Natural killer cell treated with Interleukin-12 subunit alpha and Interleukin-12 subunit beta and Interleukin-15 and Interleukin-18, amount 100 ng/mL, for 72 hours (primary cell): ENCODE measurements around the gene ME3. TPM values are rescaled to one million over a fixed set of nuclear protein-coding genes. Genes with fewer than 3 reads are reported as not detected.

Experiments
- ATAC-seq, 2 donors: fragments of 150-1000 bp; cut with Tn5 transposase in 1 of 2; sonication (Bioruptor Pico), chemical (Tn5 transposase) in 1 of 2; 2 replicates each; pipeline ENCODE4 v1.10.0; 2021
- DNase-seq: peaks from one replicate; pipeline ENCODE4 v3.0.0; 2022; ENCODE audit warnings: low spot score
- H3K27ac Mint-ChIP-seq, 2 donors: 1 replicate in 1 of 2; 2 replicates in 1 of 2; pipeline ENCODE4 v1.8.0; 2022; ENCODE audit warnings: mixed read lengths in 2 of 2, mild to moderate bottlenecking in 1 of 2, moderate library complexity in 1 of 2
- H3K27me3 Mint-ChIP-seq, 2 donors: 1 replicate in 1 of 2; 2 replicates in 1 of 2; pipeline ENCODE4 v1.8.0; 2022; ENCODE audit warnings: mixed read lengths in 2 of 2
- H3K36me3 Mint-ChIP-seq: one replicate; pipeline ENCODE4 v1.8.0; 2022; ENCODE audit warnings: mixed read lengths
- H3K4me1 Mint-ChIP-seq, 2 donors: 1 replicate in 1 of 2; 2 replicates in 1 of 2; pipeline ENCODE4 v1.8.0; 2022; ENCODE audit warnings: low read depth in 2 of 2, mixed read lengths in 2 of 2, mild to moderate bottlenecking in 1 of 2
- H3K4me3 Mint-ChIP-seq: one replicate; pipeline ENCODE4 v1.8.0; 2022; ENCODE audit warnings: mixed read lengths
- H3K9me3 Mint-ChIP-seq: 2 replicates; pipeline ENCODE4 v1.8.0; 2022; ENCODE audit warnings: mixed read lengths
- total RNA-seq, 2 donors: library from RNA; stranded (reverse); gene quantifications; one replicate each; pipeline ENCODE4 v1.2.3, GENCODE V29; 2022

ME3 gene
- total RNA-seq, 2 donors from 2014 or later: 2.5 to 4.8 TPM

- H3K9me3 Mint-ChIP-seq: no peaks in the 10 kb centered on the region
- peak overlapping the region; percentile 80 for H3K4me3 Mint-ChIP-seq
- H3K4me1 Mint-ChIP-seq: peaks cover 40 to 41% of the 10 kb centered on the region in 2 donors
- peak overlapping the region; percentile 89 to 95 for H3K27ac Mint-ChIP-seq
- ATAC-seq: no peak
- H3K36me3 Mint-ChIP-seq: no peaks in the 10 kb centered on the region
- DNase-seq: no peak
- peaks cover 0 to 3% of the 10 kb centered on the region in 2 donors for H3K27me3 Mint-ChIP-seq
These were observed 80.3 kb downstream of the ME3 start for GRCh38 chr11:86592047-86592591.

GRCh38 chr11:86591631-86592030 lies 80.8 kb downstream of the ME3 start:
- Mint-ChIP-seq H3K36me3 (no peaks in the 10 kb centered on the region), H3K27ac (peak overlapping the region; percentile 89 to 95), H3K27me3 (peaks cover 0 to 3% of the 10 kb centered on the region in 2 donors), H3K4me3 (peak overlapping the region; percentile 38), H3K9me3 (no peaks in the 10 kb centered on the region), H3K4me1 (peaks cover 40 to 41% of the 10 kb centered on the region in 2 donors)
- no peak for DNase-seq
- no peak for ATAC-seq

GRCh38 chr11:86589856-86590589 lies 82.4 kb downstream of the ME3 start:
- Mint-ChIP-seq H3K27me3 (peaks cover 0 to 3% of the 10 kb centered on the region in 2 donors), H3K9me3 (no peaks in the 10 kb centered on the region), H3K4me3 (no peak overlapping the region), H3K36me3 (no peaks in the 10 kb centered on the region), H3K27ac (peak overlapping the region; percentile 4 to 95), H3K4me1 (peaks cover 40 to 41% of the 10 kb centered on the region in 2 donors)
- ATAC-seq (no peak), DNase-seq (no peak)

- Mint-ChIP-seq H3K27me3 (peaks cover 0 to 3% of the 10 kb centered on the region in 2 donors), H3K4me1 (peaks cover 35 to 37% of the 10 kb centered on the region in 2 donors), H3K36me3 (no peaks in the 10 kb centered on the region), H3K27ac (no peak overlapping the region), H3K9me3 (no peaks in the 10 kb centered on the region), H3K4me3 (no peak overlapping the region)
- no peak for DNase-seq
- ATAC-seq: no peak
These were observed 83.2 kb downstream of the ME3 start for GRCh38 chr11:86589204-86589603.

- no peak for ATAC-seq
- Mint-ChIP-seq H3K4me3 (no peak overlapping the region), H3K4me1 (peaks cover 29 to 32% of the 10 kb centered on the region in 2 donors), H3K27ac (no peak overlapping the region), H3K27me3 (peaks cover 0 to 3% of the 10 kb centered on the region in 2 donors), H3K9me3 (no peaks in the 10 kb centered on the region), H3K36me3 (no peaks in the 10 kb centered on the region)
- DNase-seq: no peak
These were observed 83.8 kb downstream of the ME3 start for GRCh38 chr11:86588566-86589090.

- Mint-ChIP-seq H3K4me1 (peaks cover 18 to 23% of the 10 kb centered on the region in 2 donors), H3K9me3 (no peaks in the 10 kb centered on the region), H3K27me3 (peaks cover 0 to 3% of the 10 kb centered on the region in 2 donors), H3K36me3 (no peaks in the 10 kb centered on the region), H3K4me3 (no peak overlapping the region), H3K27ac (no peak overlapping the region)
- ATAC-seq: peak in 1 of 2 donors; percentile 24
- DNase-seq: no peak
These were observed 84.9 kb downstream of the ME3 start for GRCh38 chr11:86587264-86588193.

GRCh38 chr11:86586307-86586706 lies 86.1 kb downstream of the ME3 start:
- Mint-ChIP-seq H3K9me3 (no peaks in the 10 kb centered on the region), H3K4me3 (no peak overlapping the region), H3K4me1 (peaks cover 10 to 14% of the 10 kb centered on the region in 2 donors)

GRCh38 chr11:86582898-86583297 lies 89.5 kb downstream of the ME3 start:
- Mint-ChIP-seq H3K27ac (no peak overlapping the region), H3K4me1 (no peaks in the 10 kb centered on the region), H3K9me3 (no peaks in the 10 kb centered on the region), H3K27me3 (peaks cover 3 to 7% of the 10 kb centered on the region in 2 donors), H3K36me3 (no peaks in the 10 kb centered on the region), H3K4me3 (no peak overlapping the region)
- ATAC-seq (no peak), DNase-seq (no peak)

More at GRCh38 chr11:86586307-86586706, 86.1 kb downstream of the ME3 start:
- no peak overlapping the region for H3K27ac Mint-ChIP-seq
- H3K27me3 Mint-ChIP-seq: peaks cover 6 to 7% of the 10 kb centered on the region in 2 donors
- no peak for ATAC-seq
- DNase-seq: no peak
- H3K36me3 Mint-ChIP-seq: no peaks in the 10 kb centered on the region

GRCh38 chr11:86580535-86580934 lies 91.9 kb downstream of the ME3 start:
- no peak overlapping the region for H3K27ac Mint-ChIP-seq
- DNase-seq: no peak
- H3K36me3 Mint-ChIP-seq: no peaks in the 10 kb centered on the region
- peaks cover 7 to 9% of the 10 kb centered on the region in 2 donors for H3K27me3 Mint-ChIP-seq
- no peak for ATAC-seq
- no peaks in the 10 kb centered on the region for H3K9me3 Mint-ChIP-seq
- no peak overlapping the region for H3K4me3 Mint-ChIP-seq
- no peaks in the 10 kb centered on the region for H3K4me1 Mint-ChIP-seq

- H3K36me3 Mint-ChIP-seq: no peaks in the 10 kb centered on the region
- ATAC-seq (no peak), DNase-seq (no peak)
- no peaks in the 10 kb centered on the region for H3K9me3 Mint-ChIP-seq
- no peak overlapping the region for H3K4me3 Mint-ChIP-seq
- no peak overlapping the region for H3K27ac Mint-ChIP-seq
- H3K27me3 Mint-ChIP-seq: peaks cover 7 to 10% of the 10 kb centered on the region in 2 donors
- no peaks in the 10 kb centered on the region for H3K4me1 Mint-ChIP-seq
These were observed 93.0 kb downstream of the ME3 start for GRCh38 chr11:86579406-86579731.

- H3K9me3 Mint-ChIP-seq: no peaks in the 10 kb centered on the region
- H3K4me1 Mint-ChIP-seq: no peaks in the 10 kb centered on the region
- H3K27me3 Mint-ChIP-seq: peaks cover 7 to 12% of the 10 kb centered on the region in 2 donors
- no peak overlapping the region for H3K27ac Mint-ChIP-seq
- no peak for ATAC-seq
- H3K4me3 Mint-ChIP-seq: no peak overlapping the region
- no peaks in the 10 kb centered on the region for H3K36me3 Mint-ChIP-seq
- no peak for DNase-seq
These were observed 93.5 kb downstream of the ME3 start for GRCh38 chr11:86578727-86579405.

- no peaks in the 10 kb centered on the region for H3K4me1 Mint-ChIP-seq
- H3K4me3 Mint-ChIP-seq: no peak overlapping the region
- H3K9me3 Mint-ChIP-seq: no peaks in the 10 kb centered on the region
- no peak for DNase-seq
- ATAC-seq: no peak
- H3K36me3 Mint-ChIP-seq: no peaks in the 10 kb centered on the region
- H3K27me3 Mint-ChIP-seq: peaks cover 7 to 15% of the 10 kb centered on the region in 2 donors
- H3K27ac Mint-ChIP-seq: no peak overlapping the region
These were observed 94.5 kb downstream of the ME3 start for GRCh38 chr11:86577644-86578636.
